ENCODE data around the gene OR4S2.

GRCh38 chr11:55697817-55698216, 49.7 kb downstream of the OR4S2 start:
- TF ChIP-seq CTCF (optimal IDR thresholded peaks at IDR 0.05 in 1 of 3, IDR thresholded peaks at IDR 0.05 in 1 of 3, conservative IDR thresholded peaks at IDR 0.05 in 1 of 3; ENCODE audit: extremely low read depth in 1 of 3, insufficient read depth in 2 of 3, low read length in 3 of 3) (no peak), EZH2 (IDR thresholded peaks at IDR 0.05; ENCODE audit: low read length) (no peak)

Data from keratinocyte (primary cell).